GM13977 (cell line): Measurements from ENCODE around the gene ARID3B.

ENCODE experiments used
- DNase-seq: peaks from one replicate; pipeline ENCODE4 v3.0.0; 2012; ENCODE audit warnings: low spot score
- in situ Hi-C: fragments of 300-500 bp; cut with MboI; formaldehyde crosslinking; loops from one replicate; pipeline ENCODE4 v1.12.0; 2022; ENCODE audit warnings: low sequenced_read_pairs, low pct_unique_long_range_greater_than_20kb, mixed read lengths, inconsistent platforms; ENCODE audit not compliant: unreplicated experiment
- TF ChIP-seq, protein P1 (sequence below): IDR thresholded peaks from 2 replicates; pipeline ENCODE4 v1.5.1; 2012; ENCODE audit warnings: mild to moderate bottlenecking, control low read depth; ENCODE audit not compliant: insufficient read depth; ENCODE audit errors: extremely low read depth, missing control alignments

ARID3B gene

GRCh38 chr15:74541494-74542165 lies 610 bp downstream of the ARID3B start:
- TF ChIP-seq, protein P1, sequence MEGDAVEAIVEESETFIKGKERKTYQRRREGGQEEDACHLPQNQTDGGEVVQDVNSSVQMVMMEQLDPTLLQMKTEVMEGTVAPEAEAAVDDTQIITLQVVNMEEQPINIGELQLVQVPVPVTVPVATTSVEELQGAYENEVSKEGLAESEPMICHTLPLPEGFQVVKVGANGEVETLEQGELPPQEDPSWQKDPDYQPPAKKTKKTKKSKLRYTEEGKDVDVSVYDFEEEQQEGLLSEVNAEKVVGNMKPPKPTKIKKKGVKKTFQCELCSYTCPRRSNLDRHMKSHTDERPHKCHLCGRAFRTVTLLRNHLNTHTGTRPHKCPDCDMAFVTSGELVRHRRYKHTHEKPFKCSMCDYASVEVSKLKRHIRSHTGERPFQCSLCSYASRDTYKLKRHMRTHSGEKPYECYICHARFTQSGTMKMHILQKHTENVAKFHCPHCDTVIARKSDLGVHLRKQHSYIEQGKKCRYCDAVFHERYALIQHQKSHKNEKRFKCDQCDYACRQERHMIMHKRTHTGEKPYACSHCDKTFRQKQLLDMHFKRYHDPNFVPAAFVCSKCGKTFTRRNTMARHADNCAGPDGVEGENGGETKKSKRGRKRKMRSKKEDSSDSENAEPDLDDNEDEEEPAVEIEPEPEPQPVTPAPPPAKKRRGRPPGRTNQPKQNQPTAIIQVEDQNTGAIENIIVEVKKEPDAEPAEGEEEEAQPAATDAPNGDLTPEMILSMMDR: no peak
- DNase-seq: peak; percentile 83
- in situ Hi-C loops: no loop called here

- in situ Hi-C loops: no loop called here
- TF ChIP-seq, protein P1: no peak
- no peak for DNase-seq
Measured at GRCh38 chr15:74542166-74543042, 1.4 kb downstream of the ARID3B start.

- in situ Hi-C loops: no loop called here
- DNase-seq: no peak
- TF ChIP-seq, protein P1: no peak
Measured at GRCh38 chr15:74543043-74543422, 2.0 kb downstream of the ARID3B start.

DNA sequence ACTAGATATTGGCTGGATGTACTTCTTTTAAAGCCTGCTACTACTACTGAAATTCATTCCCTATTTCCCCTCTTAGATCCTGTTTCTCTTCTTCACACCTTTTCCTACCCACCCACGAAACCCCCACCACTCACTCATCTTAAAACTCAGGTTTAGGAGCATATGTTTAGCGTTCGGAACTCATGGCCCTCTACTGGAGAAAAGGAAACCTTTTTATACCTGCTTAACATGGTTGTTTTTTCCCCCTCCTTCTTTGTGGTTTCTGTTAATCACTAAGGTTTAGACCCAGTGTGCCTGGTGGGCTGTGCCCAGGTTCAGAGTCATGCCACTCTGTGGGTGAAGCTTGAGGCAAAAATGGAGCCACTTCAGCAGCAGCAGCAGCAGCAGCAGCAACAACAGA lies 2.6 kb downstream of the ARID3B start:
- no peak for DNase-seq
- in situ Hi-C loops: no loop called here
- TF ChIP-seq, protein P1: peak; percentile 29

GRCh38 chr15:74545086-74545485 lies 4.1 kb downstream of the ARID3B start:
- DNase-seq: no peak
- TF ChIP-seq, protein P1: no peak
- in situ Hi-C loops: no loop called here

DNA sequence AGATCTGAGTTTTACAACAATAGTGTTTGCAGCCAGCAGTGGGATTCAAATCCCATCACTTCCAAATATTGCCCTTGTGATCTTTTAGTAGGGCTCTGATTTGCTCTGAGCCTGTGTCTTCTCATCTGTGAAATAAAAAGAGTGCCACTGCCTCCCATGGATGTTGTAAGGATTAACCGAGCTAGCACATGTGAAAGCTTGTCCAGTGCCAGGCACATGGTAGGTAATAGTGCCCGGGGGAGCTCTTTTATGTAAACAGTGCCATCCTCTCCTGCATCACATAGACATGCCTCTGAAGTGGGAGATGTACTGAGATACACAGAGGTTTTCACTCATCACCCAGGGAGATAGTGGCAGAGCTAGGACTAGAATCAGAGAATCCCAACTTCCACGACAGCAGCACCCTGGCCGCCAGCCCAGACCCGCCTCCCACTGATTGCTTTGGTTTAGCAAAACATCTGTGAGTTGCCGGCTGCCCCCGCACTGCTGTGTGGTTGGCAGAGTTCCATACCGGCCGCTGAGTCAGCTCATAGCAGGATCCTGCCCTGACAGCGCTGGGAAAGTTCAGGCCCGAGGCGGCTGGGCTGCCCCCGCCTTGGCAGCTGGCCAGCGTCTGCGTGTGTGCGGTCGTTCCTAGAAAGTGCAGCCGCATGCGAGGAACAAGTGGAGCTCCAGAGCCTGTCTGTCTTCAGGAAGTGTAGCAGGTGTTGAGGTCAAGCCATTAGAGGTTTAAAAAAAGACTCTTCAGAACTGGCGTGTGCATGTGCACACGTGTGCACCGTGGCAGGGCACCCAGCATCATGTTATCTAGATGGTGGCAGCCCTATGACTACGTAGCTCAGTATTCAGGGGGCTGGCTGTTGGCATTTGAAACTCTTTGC lies 5.0 kb downstream of the ARID3B start:
- DNase-seq: peak; percentile 57

More for the DNA sequence above, 5.0 kb downstream of the ARID3B start:
- TF ChIP-seq, protein P1: no peak
- in situ Hi-C loops: no loop called here
